OCI-LY7 (cell line): ENCODE measurements around the gene LINC00237. TPM values are rescaled to one million over a fixed set of nuclear protein-coding genes. Genes with fewer than 3 reads are reported as not detected.

Experiments
- BruUV-seq: library from RNA; stranded (reverse); fragments of 400-500 nt; replicated peaks from 2 replicates; lab custom pipeline; 2021; lab: Mats Ljungman, UMichigan
- CTCF ChIA-PET: fragments of 300-600 bp; sonication (Branson Sonifier 250); formaldehyde crosslinking; loops from one replicate; lab custom pipeline; 2022; ENCODE audit warnings: antibody characterized with exemption; ENCODE audit not compliant: unreplicated experiment; lab: Charles Lee
- POLR2A ChIA-PET: fragments of 300-600 bp; sonication (Branson Sonifier 250); formaldehyde crosslinking; loops from one replicate; lab custom pipeline; 2022; ENCODE audit warnings: antibody characterized with exemption; lab: Charles Lee
- DNase-seq: peaks from one replicate; pipeline ENCODE4 v3.0.0-alpha.2; 2015; ENCODE audit warnings: low spot score
- H2AFZ ChIP-seq: fragments of 200-600 bp; sonication (generic), shearing (Covaris generic); 2 replicates; pipeline ENCODE4 v1.6.1; 2014; ENCODE audit warnings: mild to moderate bottlenecking, antibody characterized with exemption, low read length, moderate library complexity
- H3K27ac ChIP-seq: fragments of 200-600 bp; sonication (generic); 2 replicates; pipeline ENCODE4 v1.5.1; 2014; ENCODE audit warnings: mixed run types, low read depth, mild to moderate bottlenecking, moderate library complexity, low read length, inconsistent platforms; ENCODE audit not compliant: poor library complexity, severe bottlenecking
- H3K36me3 ChIP-seq: fragments of 200-600 bp; sonication (generic); 2 replicates; pipeline ENCODE4 v1.6.1; 2014; ENCODE audit warnings: mild to moderate bottlenecking, antibody characterized with exemption, low read length, moderate library complexity, mixed read lengths; ENCODE audit not compliant: insufficient read depth
- H3K4me1 ChIP-seq: fragments of 200-600 bp; sonication (generic); 2 replicates; pipeline ENCODE4 v1.5.1; 2014; ENCODE audit warnings: mild to moderate bottlenecking, low read length; ENCODE audit not compliant: insufficient read depth, poor library complexity, severe bottlenecking
- H3K4me2 ChIP-seq: fragments of 200-600 bp; sonication (generic); 2 replicates; pipeline ENCODE4 v1.6.1; 2014; ENCODE audit warnings: mild to moderate bottlenecking, low read length
- H3K4me3 ChIP-seq: fragments of 200-600 bp; sonication (generic); 2 replicates; pipeline ENCODE4 v1.5.1; 2014; ENCODE audit warnings: mild to moderate bottlenecking, low read depth, low read length; ENCODE audit not compliant: poor library complexity, severe bottlenecking
- H3K79me2 ChIP-seq: fragments of 200-600 bp; sonication (generic); 2 replicates; pipeline ENCODE4 v1.6.1; 2016; ENCODE audit warnings: low read depth, mild to moderate bottlenecking, low read length, moderate library complexity, mixed read lengths; ENCODE audit not compliant: insufficient read depth
- H3K9me2 ChIP-seq: fragments of 200-600 bp; sonication (generic); 2 replicates; pipeline ENCODE4 v1.6.1; 2016; ENCODE audit warnings: mild to moderate bottlenecking, low read length, mixed read lengths; ENCODE audit not compliant: insufficient read depth
- H3K9me3 ChIP-seq: fragments of 200-600 bp; sonication (generic); 2 replicates; pipeline ENCODE4 v1.6.1; 2014; ENCODE audit warnings: mild to moderate bottlenecking, mixed run types, low read length, mixed read lengths
- H4K20me1 ChIP-seq: fragments of 200-600 bp; sonication (generic); 2 replicates; pipeline ENCODE4 v1.6.1; 2014; ENCODE audit warnings: mild to moderate bottlenecking, antibody characterized with exemption, low read length, moderate library complexity, mixed read lengths; ENCODE audit not compliant: insufficient read depth
- EZH2phosphoT487 ChIP-seq: fragments of 200-600 bp; sonication (generic); IDR thresholded peaks from 2 replicates; pipeline ENCODE4 v1.6.1; 2018; ENCODE audit warnings: low read depth, borderline replicate concordance, mild to moderate bottlenecking, mixed run types, antibody characterized with exemption, low read length, moderate library complexity, mixed read lengths
- intact Hi-C: fragments of 100-400 bp; cut with micrococcal nuclease; formaldehyde crosslinking; loops from one replicate; pipeline ENCODE4 v1.10.0; 2022; ENCODE audit not compliant: unreplicated experiment
- total RNA-seq, 2 experiments: library from RNA; depleted of rRNA in 1 of 2; stranded (reverse); fragments of >200 nt in 1 of 2; shearing (Covaris generic) in 1 of 2; gene quantifications; 2 replicates each; pipeline ENCODE4 v1.2.3, GENCODE V29; 2014 to 2022
- TF ChIP-seq, protein P1 (sequence below): fragments of 200-600 bp; sonication (generic); conservative IDR thresholded peaks from 2 replicates; pipeline ENCODE4 v1.5.1; 2014; ENCODE audit warnings: mild to moderate bottlenecking, antibody characterized with exemption, low read length, moderate library complexity, mixed read lengths

Gene LINC00237
- total RNA-seq, 2 experiments from 2014 or later, result not detected

DNA sequence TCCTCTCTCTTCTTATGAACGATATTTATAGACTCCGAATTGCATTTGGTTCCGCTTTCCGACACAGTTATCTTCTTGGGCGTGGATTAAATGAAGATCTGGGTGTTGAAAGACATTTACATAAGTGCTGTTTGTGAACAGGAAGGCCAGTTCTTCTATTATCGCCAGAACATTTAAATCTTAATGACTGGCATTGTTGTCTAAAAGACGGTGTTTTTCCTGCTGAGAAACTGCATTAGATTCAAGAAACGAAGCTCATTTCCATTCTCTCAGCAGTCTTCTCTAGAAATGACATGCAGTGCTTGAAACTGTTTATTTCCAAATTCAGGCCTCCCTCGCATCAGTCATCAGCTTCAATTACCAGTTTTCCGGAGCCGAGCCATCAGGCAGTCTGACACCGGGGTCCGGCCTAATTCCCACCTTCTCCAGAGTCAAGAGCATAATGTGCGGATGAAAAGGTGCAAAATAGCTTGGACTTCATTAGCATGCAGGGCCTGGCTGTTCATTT is 16.0 kb downstream of the LINC00237 start:
- H3K4me3 ChIP-seq, result peak overlapping the region; percentile 48
- H4K20me1 ChIP-seq, result no peaks in the 10 kb centered on the region
- H2AFZ ChIP-seq, result peak overlapping the region; percentile 87; the same call in 1 of the 2 replicates
- H3K9me3 ChIP-seq, result no peaks in the 10 kb centered on the region
- no peaks in the 10 kb centered on the region for H3K9me2 ChIP-seq
- CTCF ChIA-PET, result no interaction called here
- H3K36me3 ChIP-seq, result no peaks in the 10 kb centered on the region
- H3K79me2 ChIP-seq, result no peaks in the 10 kb centered on the region
- BruUV-seq, result no TSS peak
- DNase-seq, result peak; percentile 64
- peak overlapping the region; percentile 63 for H3K4me2 ChIP-seq
- H3K4me1 ChIP-seq, result peaks cover 28% of the 10 kb centered on the region
- POLR2A ChIA-PET, result interaction anchor here (2.6 kb wide), 1 partner anchor 10 kb away, joined by 17 read pairs; no protein-coding TSS in a partner anchor
- TF ChIP-seq, protein P1, sequence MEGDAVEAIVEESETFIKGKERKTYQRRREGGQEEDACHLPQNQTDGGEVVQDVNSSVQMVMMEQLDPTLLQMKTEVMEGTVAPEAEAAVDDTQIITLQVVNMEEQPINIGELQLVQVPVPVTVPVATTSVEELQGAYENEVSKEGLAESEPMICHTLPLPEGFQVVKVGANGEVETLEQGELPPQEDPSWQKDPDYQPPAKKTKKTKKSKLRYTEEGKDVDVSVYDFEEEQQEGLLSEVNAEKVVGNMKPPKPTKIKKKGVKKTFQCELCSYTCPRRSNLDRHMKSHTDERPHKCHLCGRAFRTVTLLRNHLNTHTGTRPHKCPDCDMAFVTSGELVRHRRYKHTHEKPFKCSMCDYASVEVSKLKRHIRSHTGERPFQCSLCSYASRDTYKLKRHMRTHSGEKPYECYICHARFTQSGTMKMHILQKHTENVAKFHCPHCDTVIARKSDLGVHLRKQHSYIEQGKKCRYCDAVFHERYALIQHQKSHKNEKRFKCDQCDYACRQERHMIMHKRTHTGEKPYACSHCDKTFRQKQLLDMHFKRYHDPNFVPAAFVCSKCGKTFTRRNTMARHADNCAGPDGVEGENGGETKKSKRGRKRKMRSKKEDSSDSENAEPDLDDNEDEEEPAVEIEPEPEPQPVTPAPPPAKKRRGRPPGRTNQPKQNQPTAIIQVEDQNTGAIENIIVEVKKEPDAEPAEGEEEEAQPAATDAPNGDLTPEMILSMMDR, result no peak
- no peak for TF ChIP-seq EZH2phosphoT487
- H3K27ac ChIP-seq, result peak overlapping the region; percentile 63
- intact Hi-C loops, result no loop called here

DNA sequence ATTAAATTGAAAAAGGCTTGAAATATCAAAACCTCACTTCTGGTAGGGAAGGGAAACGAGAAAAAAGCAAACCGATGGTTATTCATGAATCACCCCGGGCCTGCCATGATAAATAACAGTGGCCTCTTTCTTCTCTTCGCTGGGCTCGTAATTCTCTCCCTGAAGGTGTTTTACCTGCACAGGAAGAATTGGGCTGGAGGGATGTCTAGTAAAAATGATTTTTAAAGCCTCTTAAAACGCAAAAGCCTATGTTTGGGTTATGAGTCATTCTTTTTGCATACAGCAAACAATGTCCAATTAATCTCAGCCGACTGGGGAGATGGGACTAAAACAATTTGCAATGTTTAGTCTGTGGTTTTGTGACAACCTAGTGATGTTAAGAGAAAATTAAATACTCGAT is 16.8 kb downstream of the LINC00237 start:
- Histone ChIP-seq H3K4me1 (peaks cover 28% of the 10 kb centered on the region), H3K9me3 (no peaks in the 10 kb centered on the region), H3K4me3 (peak overlapping the region; percentile 48), H3K27ac (peak overlapping the region; percentile 63), H3K4me2 (peak overlapping the region; percentile 63), H4K20me1 (no peaks in the 10 kb centered on the region), H2AFZ (peak overlapping the region; percentile 87), H3K9me2 (no peaks in the 10 kb centered on the region), H3K79me2 (no peaks in the 10 kb centered on the region), H3K36me3 (no peaks in the 10 kb centered on the region)
- DNase-seq, result no peak
- no TSS peak for BruUV-seq
- intact Hi-C loops, result no loop called here
- ChIA-PET POLR2A (interaction anchor here (2.6 kb wide), 1 partner anchor 11 kb away, joined by 17 read pairs; no protein-coding TSS in a partner anchor), CTCF (no interaction called here)
- TF ChIP-seq, protein P1, result no peak
- TF ChIP-seq EZH2phosphoT487, result no peak

GRCh38 chr20:21087862-21088540 is 18.2 kb downstream of the LINC00237 start:
- Histone ChIP-seq H3K4me2 (no peak overlapping the region), H2AFZ (peak overlapping the region; percentile 87; the same call in 1 of the 2 replicates), H4K20me1 (no peaks in the 10 kb centered on the region), H3K9me2 (no peaks in the 10 kb centered on the region), H3K4me1 (peaks cover 28% of the 10 kb centered on the region), H3K36me3 (no peaks in the 10 kb centered on the region), H3K27ac (no peak overlapping the region), H3K79me2 (no peaks in the 10 kb centered on the region), H3K9me3 (no peaks in the 10 kb centered on the region), H3K4me3 (no peak overlapping the region)
- intact Hi-C loops, result no loop called here
- POLR2A ChIA-PET, result interaction anchor here (0.6 to 1.1 kb wide), 3 partner anchors 8 to 376 kb away, joined by 3 read pairs; partner anchors contain the start of gene RALGAPA2
- no peak for DNase-seq
- TF ChIP-seq EZH2phosphoT487, result no peak
- TF ChIP-seq, protein P1, result no peak
- CTCF ChIA-PET, result no interaction called here
- BruUV-seq, result no TSS peak
